HG03039 (cell line): Measurements from ENCODE around the gene PCP2.

Experiments
- ATAC-seq: cut with Tn5 transposase; IDR thresholded peaks from one replicate; pipeline ENCODE4 v1.9.1; 2021; ENCODE audit warnings: mild to moderate bottlenecking, moderate library complexity; ENCODE audit not compliant: unreplicated experiment

The PCP2 gene

DNA sequence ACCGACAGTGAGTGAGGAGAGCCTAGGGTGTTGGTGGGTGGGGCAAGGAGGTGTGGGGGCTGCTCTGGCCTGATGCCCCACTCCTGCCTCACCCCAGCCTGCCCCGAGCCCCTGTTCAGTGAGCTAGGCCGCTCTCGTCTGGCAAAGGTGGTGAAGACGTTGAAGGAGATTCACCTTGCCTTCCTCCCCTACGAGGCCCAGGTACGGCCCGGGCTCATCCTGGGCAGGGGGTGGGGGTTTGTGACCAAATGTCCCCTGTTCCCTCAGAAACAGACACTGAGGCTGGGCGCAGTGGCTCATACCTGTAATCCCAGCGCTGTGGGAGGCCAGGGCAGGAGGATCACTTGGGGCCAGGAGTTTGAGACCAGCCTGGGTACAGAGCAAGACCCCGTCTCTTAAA lies 7.3 kb upstream of the PCP2 start:
- no peak for ATAC-seq

DNA sequence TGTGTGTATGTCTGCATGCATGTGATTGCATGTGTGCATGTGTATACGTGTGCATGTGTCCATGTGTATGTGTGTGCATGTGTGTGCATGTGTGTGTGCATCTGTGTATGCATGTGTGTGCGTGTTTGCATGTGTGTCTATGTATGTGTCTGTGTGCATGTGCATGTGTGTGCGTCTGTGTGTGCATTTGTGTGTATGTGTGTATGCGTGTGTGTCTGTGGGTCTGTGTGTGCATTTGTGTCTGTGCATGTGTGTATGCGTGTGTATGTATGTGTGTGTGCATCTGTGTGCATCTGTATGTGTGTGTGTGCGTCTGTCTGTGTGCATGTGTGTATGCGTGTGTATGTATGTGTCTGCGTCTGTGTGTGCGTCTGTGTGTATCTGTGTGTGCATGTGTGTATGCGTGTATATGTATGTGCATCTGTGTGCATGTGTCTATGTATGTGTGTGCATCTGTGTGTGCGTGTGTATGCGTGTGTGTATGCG lies 6.4 kb upstream of the PCP2 start:
- no peak for ATAC-seq

DNA sequence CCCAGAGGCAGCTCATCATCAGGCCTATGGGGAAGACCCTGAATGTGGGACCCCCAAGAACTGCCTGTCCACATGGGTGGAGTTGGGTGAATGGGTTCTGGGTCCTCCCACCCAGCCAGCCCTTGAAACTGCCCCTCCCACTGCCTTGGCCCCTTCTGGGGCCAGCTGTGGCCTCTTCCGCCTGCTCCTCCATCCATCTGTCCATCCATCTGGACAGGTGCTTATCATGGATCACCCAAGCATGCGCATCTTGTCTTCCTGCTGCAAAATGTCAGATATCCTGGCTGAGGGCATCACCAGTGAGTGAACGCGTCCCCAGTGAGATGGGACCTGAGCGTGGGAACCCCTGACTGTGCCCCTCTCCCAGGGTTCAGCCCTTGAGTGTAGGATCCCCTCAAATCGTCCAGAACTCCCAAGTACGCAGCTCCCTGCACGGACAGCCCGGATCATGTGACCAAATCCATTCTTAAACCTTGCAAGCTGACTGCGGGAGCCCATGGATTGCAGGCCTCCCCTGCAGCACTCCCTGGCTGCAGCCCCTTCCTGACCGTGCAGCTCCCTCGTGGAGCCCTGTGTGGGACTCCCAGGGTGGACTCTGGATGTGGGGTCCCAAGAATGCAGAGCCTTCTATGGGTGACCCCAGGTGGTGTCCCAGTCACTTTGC lies 5.4 kb upstream of the PCP2 start:
- no peak for ATAC-seq

DNA sequence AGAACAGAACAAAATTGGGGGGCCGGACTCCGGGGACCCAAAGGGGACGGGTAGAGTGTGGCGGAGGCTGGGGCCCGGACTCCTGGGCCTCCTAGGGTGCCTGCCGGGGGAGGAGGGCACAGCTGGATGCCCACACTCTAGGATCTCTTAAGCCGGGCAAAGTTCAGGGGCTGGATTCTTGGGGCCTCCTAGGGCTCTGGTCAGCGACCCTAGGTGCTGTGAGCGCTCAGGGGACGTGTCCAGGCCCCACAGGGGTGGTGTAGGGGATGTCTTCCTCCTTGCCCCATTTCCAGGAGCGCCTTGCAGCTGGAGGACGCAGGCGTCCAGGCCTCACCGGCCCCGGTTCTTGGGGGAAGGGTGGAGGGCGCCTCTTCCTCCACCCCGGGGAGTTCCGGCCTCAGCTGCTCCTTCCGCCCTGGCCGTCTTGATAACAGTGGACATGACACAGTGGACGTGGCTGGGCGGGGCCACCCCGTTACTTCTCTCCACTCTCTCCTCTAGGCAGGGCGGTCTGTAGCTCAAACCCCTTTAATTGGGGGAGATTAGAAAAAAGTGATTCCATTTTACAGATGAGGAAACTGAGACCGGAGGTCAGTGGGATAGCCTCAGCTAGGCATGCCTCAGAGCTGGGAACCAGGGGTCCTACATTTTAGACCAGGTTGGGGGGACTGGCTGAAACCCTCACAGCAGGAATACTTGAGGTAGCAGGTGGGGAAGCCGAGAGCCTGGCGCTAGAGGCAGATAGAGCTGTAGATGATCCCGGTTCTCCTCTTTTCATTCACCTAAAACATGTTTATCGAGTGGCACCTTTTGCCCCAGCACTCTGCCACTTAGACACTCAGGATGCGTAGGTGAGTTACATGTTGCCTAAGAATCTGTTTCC lies 4.1 kb upstream of the PCP2 start:
- no peak for ATAC-seq

DNA sequence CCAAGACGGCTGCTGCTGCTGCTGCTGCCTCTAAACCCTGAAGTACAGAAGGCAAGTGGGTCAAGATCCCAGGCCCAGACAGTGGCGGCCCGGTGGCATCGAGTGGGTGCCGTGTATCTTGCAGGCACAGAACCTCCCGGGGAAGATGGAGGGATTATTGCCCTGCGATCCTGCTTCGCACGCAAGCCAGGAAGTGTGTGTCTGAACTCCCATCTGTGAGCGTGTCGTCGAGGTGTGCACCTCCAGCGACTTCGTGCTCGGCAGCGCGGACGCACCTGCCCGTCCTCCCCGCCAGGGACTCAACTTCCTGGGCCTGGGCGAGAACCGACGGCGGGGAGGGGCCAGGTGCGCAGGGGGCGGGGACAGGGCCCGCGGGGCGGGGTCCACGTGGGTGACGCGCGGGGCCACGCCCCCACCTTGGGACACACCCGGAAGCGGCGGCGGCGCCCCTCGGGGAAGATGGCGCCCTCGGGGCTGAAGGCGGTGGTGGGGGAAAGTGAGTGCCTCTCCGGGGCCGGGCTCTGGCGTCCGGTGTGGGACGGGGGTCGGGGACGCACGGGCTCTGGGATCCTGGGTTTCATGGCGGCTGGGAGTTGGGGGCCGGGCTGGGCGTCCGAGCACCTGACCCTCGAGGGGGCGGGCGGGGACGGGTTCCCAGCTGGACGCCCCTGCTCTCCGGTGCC lies 3.3 kb upstream of the PCP2 start, which contains the start of gene STXBP2:
TSS of gene STXBP2 (plus strand) at position 420 of the 683 bp plus-strand sequence. CDS start at position 460, 40 bp downstream.
- ATAC-seq = peak; percentile 71

DNA sequence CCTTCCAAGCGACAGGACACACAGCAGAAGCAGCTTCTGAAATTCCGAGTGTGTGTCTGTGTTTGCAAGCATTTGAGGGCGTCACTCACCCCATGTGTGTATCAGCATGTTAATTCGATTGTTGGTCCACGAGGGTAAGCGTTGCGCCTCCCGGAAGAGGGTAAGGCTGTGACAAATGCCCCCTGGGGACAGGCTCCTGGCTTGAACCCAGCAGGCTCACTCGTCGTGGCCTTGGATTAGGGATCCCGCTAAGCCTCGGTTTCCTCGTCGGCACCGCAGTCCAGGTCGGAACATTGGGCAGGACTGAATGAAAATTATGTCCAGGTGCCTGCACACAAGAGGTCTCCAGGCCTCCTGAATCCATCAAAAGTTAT lies 2.8 kb upstream of the PCP2 start:
- ATAC-seq = no peak

DNA sequence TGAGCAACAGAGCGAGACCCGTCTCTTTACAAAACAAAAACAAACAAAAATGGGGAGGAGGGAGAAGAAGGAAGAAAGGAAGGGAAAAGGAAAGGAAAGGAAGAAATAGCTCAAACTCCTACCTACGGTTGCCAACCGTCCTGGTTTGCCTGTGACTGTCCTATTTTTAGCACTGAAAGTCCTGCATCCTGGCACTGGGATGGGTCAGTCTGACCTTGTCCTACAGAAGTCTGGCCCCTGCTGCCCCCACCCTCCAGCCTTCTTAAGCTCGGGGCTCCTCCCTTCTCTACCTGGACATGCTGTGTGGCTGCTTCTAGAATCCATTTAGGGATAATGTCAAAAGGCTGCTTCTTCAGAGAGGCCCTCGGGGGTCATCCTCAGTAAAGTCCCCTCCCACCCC lies 2.2 kb upstream of the PCP2 start:
- no peak for ATAC-seq

DNA sequence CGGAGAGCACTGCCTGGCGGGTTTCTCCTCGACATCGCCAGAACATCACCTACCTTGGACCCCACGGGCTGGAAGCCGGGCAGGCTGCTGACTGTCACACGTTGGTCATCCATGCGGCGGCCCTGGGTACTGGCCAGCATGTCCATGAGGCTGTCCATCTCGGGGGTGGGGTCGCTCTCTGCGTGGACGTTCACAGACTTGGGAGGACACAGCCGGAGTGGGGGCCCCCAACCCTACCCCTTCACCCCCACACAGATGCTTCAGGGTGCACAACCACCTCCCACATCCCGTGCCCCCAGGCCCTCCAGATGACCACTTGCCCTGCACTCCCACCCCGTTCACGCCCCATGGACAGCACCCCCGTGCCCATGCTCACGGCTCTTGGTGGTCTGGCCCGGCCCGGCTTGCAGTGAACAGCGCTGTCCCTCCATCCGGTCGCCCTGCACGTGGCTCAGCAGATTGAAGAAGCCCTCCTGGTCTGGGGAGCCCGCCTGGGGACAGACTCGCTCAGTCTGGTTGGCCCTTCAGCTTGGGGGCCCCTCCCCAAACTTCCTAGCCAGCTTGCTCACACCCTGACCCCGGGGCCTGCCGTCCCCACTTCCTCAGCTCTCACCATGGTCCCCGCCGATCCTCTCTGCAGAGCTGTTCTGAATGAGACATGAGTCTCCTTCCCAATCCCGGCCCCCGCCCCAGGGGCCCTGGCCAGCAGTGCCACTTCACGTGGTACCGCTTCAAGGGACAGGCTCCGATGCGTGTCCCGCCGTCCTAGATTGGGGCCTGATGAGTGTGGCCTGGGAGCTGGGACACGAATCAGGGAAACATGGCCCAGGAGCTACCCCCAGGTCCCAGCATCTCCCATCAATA lies 947 bp downstream of the PCP2 start:
- no peak for ATAC-seq

DNA sequence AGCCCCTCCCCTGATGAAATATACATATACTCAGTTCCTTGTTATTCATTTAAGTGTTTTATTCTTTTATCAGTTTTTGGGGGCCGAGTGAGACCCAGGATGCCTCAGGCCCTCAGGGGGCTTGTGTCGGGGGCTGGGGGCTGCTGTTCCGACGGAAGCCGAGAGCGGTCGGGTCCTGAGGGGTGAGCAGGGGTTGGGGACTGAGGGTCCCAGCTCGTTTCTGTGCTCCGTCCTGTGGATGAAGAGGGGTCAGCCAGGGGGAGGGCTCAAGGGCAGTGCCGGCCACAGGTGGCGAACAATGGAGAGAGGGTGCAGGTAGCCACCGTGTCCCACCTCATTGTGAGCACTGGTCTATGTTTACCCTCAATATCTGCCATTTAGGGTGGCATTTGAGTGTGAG lies 1.9 kb downstream of the PCP2 start:
- no peak for ATAC-seq

DNA sequence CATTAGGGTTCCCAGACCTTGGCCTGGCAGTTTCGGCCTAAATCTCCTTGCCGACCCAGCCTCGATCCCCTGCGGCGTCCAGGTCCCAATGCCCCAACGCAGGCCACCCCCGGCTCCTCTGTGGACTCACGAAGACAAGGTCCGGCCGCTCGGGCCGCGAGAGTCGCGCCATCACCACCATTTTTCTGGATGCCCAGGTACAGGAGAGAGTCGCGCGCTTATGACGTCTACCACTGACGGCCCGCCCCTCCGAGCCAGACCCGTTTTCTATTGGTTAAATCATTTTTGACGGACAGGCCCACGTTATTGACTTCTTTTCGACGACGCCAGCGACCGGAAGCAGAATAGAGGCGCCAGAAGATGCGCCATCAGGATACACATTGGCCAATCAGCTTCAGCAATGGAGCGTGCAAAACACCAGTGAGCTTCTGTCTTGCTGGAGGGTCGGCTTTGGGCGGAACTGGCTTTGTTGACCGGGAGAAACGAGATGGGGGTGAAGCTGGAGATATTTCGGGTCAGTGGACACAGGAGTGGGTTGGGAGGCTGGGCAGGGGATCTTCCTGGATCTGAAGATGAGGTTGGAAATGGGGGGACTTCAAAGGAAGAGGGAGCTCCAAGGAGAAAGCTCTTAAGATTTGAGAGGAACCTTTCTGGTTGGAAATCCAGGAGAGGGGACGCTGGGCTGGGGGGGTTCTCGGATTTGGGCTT lies 4.0 kb downstream of the PCP2 start, which contains the start of the genes PET100 and XAB2:
TSS of gene PET100 (plus strand) at position 447 of the 708 bp plus-strand sequence. CDS start at position 488, 41 bp downstream.
TSS of gene XAB2 (minus strand) at position 199 of the 708 bp plus-strand sequence. CDS start at position 181, 18 bp downstream.
- peak; percentile 69 for ATAC-seq

DNA sequence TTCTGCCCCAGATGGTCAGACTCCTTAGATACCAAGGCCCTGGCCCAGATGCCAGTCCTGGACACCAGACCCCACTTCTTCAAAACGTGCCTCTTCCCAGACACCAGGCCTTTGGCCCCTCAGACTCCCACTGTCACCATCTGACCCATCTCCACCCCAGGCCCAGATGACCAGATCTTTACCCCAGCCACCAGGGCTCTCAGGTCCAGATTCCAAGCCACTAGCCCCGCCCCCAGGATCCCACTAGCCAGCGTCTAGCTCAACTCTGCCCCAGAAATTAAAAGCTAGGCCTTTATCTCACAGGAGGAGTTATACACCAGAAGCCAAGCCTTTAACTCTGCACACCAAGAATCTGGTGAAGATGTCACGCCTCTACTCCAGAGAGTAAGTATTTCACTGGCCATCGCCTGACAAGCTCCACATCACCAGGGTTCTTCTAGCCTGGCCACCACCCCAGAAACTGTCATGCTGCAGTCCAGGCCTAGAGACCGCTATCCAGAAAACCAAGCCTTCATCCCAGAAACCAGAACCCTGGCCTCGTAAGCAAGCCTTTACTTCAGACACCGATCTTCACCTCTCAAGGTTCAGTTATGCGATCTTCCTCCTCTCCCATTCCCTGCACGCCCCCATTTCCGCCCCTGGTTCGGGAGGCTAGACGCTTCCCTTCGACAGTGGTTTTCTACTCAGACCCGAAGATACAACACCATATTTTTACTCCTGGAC lies 4.8 kb downstream of the PCP2 start:
- no peak for ATAC-seq

DNA sequence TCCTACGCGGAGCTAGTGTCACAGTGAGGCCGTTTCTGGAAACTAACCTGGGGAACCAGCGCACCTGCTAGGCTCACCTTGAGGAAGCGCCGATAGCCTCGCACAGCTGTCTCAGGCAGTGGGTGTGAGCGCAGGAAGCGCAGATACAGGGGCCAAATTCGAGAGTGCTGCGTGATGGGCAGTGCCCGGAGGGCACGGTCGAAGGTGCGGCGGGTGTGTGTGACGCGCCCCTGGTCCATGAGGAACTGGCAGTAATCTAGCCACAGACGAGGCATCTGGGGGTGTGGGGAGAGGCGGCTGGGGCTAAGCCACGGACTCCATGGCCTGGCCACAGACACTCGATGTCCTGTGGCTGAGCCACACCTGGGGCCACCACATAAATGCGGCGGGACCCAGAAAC lies 6.4 kb downstream of the PCP2 start:
- no peak for ATAC-seq

DNA sequence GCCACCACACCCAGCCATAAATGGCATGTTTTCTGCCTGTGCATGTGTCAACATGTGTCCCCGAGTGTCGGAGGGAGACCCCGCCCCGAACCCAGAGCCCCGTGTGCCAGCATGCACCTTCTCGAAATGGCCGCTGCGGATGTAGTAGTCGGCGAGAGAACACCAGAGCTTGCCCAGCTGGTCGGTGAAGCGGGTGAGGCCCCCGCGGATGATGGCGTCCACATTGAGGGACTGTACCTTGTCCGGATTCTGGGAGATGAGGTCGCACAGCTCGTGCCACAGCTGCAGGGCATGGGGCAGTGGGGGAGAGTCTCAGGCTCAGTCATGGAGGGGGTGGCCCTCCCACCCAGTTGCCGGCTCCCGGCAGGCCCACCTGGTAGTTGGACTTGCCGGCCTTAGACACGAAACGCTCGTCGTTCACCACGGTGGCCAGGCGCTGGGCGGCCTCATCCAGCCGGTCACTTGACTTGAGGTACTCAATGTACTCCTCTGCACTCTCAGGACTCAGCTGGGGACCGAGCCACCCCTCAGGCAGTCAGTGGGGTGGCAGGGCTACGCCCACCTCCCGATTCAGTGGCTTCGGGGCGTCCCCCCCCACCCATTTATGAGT lies 7.7 kb downstream of the PCP2 start:
- no peak for ATAC-seq

DNA sequence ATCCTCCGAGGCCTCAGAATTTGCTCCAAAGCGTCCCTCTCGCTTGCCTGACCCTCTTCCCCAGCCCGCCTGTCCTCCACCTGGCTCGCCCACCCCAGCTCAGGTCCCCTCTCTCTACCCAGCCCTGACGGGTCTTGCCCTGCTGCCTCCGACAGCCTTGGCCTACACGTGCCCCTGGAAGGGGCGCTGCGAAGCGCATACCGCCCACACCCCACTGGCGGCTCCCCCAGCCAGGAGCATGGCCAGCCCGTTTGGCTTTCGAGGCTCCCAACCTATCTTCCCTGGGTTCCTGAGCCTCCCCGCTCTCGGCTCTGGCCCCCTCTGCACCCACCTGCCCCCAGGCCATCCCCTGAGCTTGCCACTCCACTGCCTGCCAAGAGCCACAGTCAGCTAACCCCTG lies 8.7 kb downstream of the PCP2 start:
- no peak for ATAC-seq

DNA sequence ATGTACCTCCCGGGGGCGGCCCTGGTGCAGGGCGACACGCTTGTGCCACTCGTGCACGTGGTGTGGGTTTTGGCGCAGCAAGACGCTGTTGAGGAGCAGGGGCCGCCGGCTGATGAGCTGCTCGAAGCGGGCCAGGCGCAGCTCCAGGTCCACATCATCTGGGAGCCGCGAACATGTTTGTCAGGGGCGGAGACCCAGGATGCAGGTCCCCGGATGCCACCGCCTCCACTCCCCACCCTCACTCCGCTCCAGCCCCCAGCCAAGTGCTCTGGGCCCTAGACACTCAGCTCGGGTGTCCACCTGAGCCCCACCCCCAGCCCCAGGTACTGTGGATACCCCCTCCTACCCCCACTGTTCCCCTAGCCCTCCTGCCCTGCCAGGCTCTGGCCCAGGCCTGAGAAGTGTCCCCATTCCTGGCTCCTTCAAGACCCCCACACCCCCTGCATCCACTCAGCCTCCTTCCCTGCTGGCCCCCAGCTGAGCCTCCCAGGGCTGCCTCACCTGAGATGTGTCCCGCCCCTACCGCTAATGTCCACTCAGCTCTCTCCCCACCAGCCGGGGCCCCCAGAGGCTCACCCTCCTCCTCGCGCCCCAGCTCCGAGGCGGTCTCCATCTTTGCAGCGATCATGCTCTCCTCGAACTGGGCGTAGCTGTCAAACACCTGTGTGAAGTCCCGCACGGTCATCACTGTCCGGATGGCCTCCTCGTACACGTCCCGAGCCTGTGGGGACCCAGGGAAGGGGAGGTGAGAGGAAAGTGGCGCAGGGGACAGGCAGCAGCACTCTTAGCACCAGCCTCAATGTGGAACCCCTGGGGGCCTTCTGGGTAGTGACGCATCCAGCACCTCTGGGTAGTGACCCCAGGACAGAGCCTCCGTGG lies 9.6 kb downstream of the PCP2 start:
- ATAC-seq = no peak

DNA sequence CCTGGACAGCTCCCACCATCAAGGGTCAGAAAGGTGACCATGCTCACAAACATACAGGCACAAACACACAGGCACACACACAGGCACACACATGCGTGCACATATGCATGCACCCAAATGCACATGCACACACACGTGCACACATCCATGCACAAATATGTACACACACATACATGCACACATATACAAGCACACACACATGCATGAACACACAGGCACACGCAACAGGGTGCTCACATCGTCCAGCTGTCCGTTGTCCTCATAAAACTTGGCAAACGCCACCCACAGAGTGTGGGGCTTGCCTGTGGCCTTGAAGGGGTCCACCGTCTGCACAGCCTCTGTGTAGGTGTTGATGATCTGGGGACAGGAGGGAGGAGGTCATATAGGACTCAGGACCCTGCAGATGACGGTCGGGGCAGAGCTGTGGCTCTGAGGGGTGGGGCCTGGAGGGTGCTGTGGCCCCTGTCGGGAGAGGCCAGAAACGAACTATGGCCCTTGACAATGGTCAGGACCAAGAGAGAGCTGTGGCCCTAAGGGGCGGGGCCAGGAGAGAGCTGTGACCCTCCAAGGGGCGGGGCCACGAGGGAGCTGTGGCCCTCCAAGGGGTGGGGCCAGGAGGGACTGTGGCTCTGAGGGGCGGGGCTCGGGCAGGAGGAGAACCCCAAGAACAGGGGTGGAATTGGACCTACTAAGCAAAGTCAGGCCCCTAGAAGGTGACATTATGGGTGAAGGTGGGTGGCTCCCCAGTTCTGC lies 10.4 kb downstream of the PCP2 start:
- ATAC-seq = no peak
